Right lobe of liver (tissue), 6 donors: ENCODE measurements around the gene MAD2L1. TPM values are rescaled to one million over a fixed set of nuclear protein-coding genes. Genes with fewer than 3 reads are reported as not detected.

Experiments used
- ATAC-seq, 4 donors: fragments of 200-7000 bp; cut with Tn5 transposase; one replicate each; pipeline ENCODE4 v1.9.1; 2020; ENCODE audit warnings: mild to moderate bottlenecking in 4 of 4, moderate library complexity in 4 of 4
- DNase-seq, 3 donors: peaks; one replicate each; pipeline ENCODE4 v3.0.0-alpha.2; 2020
- H3K27ac ChIP-seq, 3 donors: fragments of 200-600 bp; one replicate each; pipeline ENCODE4 v1.8.0; 2022
- H3K27me3 ChIP-seq, 2 donors: fragments of 200-600 bp; one replicate each; pipeline ENCODE4 v1.8.0; 2022
- H3K36me3 ChIP-seq, 4 donors: fragments of 200-600 bp; sonication (generic) in 1 of 4; one replicate each; pipeline versions ENCODE4 v1.5.1 to v1.8.0; 2017 to 2022; ENCODE audit warnings: control low read depth in 1 of 4
- H3K4me1 ChIP-seq, 4 donors: fragments of 200-600 bp; sonication (generic) in 1 of 4; one replicate each; pipeline versions ENCODE4 v1.5.1 to v1.8.0; 2017 to 2022; ENCODE audit warnings: control low read depth in 1 of 4
- H3K4me3 ChIP-seq, 3 donors: fragments of 200-600 bp; one replicate each; pipeline ENCODE4 v1.8.0; 2022
- H3K9me3 ChIP-seq, 4 donors: fragments of 200-600 bp; sonication (generic) in 1 of 4; one replicate each; pipeline versions ENCODE4 v1.5.1 to v1.8.0; 2017 to 2022; ENCODE audit warnings: control low read depth in 1 of 4
- POLR2A ChIP-seq: fragments of 450-650 bp; IDR thresholded peaks from one replicate; pipeline ENCODE4 v1.6.1; 2017; ENCODE audit warnings: antibody characterized with exemption, mild to moderate bottlenecking
- WGBS: methylation state at CpG from one replicate; pipeline ENCODE4 v1.1.6; 2018; ENCODE audit warnings: low coverage, low lambda C conversion rate; ENCODE audit not compliant: insufficient coverage; ENCODE audit errors: missing lambda C conversion rate; 5-methylcytosine and 5-hydroxymethylcytosine counted together
- intact Hi-C, 2 donors: fragments of 100-400 bp; cut with DNase I; formaldehyde crosslinking; loops; one replicate each; pipeline versions ENCODE4 v1.11.2 to v1.14.1; 2022
- total RNA-seq, 6 experiments: library from RNA; depleted of rRNA in 2 of 6; stranded (reverse); fragments of >200 nt in 2 of 6; fragmentation: NEBNext Ultra II Directional in 3 of 6; extraction: Animal tissue kit (Norgen Biotek cat#: 25700) in 3 of 6; gene quantifications; one replicate each; pipeline versions ENCODE4 v1.1.0 to v1.2.4, GENCODE V29; 2016 to 2023
- TF ChIP-seq, protein P1 (sequence below), 4 donors: fragments of 200-600 bp in 3 of 4; fragments of 450-650 bp in 1 of 4; IDR thresholded peaks; one replicate each; pipeline versions ENCODE4 v1.5.1 to v1.8.0; 2016 to 2022; ENCODE audit warnings: antibody characterized with exemption in 4 of 4, mild to moderate bottlenecking in 2 of 4
- donor health status: DM: no; HTN: yes; CAD: no.
- donor health status: DM: no; HTN: no; CAD: no.
- donor health status: DM: no; HTN: no; CAD: no.
- donor health status: DM: no; HTN: yes; CAD: no.
- donor health status: DM: no; HTN: yes; CAD: no.

MAD2L1 gene
- total RNA-seq, 6 experiments from 2014 or later, result 0.86 to 1.5 (median 1.1) TPM

DNA sequence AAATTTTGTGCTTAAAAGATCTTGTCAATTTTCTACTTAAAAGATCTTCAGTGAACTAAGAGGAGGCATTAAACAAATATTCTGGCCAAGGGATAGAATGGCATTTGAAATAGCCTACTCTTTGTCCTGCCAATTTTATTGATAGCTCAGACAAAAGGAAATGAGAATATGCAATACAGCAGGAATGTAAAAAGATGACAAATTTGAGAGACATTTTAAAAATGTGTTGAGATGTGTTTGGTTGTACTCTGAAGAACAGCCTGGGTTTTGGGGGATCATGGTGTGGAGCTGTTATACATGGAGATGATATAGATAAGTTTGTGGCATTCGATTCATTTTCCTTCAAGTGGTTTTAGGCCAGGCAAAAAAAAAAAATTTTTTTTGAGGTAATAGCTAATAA is 11.6 kb upstream of the MAD2L1 start:
- H3K27ac ChIP-seq, result no peak overlapping the region
- no peaks in the 10 kb centered on the region for H3K36me3 ChIP-seq
- H3K4me3 ChIP-seq, result no peak overlapping the region
- no peaks in the 10 kb centered on the region for H3K9me3 ChIP-seq
- no peaks in the 10 kb centered on the region for H3K27me3 ChIP-seq
- intact Hi-C loops, result no loop called here
- H3K4me1 ChIP-seq, result no peaks in the 10 kb centered on the region
- DNase-seq, result no peak
- WGBS, result 100% methylated on average over 1 of the region's 1 CpG
- no peak for TF ChIP-seq POLR2A
- TF ChIP-seq, protein P1, sequence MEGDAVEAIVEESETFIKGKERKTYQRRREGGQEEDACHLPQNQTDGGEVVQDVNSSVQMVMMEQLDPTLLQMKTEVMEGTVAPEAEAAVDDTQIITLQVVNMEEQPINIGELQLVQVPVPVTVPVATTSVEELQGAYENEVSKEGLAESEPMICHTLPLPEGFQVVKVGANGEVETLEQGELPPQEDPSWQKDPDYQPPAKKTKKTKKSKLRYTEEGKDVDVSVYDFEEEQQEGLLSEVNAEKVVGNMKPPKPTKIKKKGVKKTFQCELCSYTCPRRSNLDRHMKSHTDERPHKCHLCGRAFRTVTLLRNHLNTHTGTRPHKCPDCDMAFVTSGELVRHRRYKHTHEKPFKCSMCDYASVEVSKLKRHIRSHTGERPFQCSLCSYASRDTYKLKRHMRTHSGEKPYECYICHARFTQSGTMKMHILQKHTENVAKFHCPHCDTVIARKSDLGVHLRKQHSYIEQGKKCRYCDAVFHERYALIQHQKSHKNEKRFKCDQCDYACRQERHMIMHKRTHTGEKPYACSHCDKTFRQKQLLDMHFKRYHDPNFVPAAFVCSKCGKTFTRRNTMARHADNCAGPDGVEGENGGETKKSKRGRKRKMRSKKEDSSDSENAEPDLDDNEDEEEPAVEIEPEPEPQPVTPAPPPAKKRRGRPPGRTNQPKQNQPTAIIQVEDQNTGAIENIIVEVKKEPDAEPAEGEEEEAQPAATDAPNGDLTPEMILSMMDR (IDR thresholded peaks at IDR 0.05), result no peak
- ATAC-seq, result no peak

DNA sequence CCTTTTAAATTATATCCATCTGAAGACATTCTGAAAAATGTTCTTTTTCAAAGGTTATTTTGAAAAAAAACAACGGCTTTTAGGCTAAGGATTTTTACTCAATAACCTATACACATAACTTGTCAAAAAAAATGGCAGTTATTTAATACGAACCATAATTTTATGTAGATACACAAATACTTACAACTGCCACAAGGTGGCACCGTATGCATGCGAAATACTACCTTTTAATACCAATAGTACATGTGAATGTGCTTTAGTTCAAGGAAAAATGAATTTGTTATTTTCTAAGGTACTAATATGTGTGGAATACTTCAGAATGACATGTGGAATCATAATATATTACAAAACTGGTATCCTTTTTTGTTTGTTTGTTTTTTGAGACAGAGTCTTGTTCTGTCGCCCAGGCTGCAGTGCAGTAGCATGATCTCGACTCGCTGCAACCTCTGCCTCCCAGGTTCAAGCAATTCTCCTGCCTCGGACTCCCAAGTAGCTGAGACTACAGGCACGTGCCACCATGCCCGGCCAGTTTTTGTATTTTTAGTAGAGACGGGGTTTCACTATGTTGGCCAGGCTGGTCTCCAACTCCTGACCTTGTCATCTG is 4.6 kb upstream of the MAD2L1 start:
- no peak for TF ChIP-seq POLR2A
- TF ChIP-seq, protein P1 (IDR thresholded peaks at IDR 0.05), result peak; percentile 47 to 70 (median 65)
- ATAC-seq (no peak), DNase-seq (no peak)
- Histone ChIP-seq H3K9me3 (no peaks in the 10 kb centered on the region), H3K4me1 (peaks cover 0 to 7% (median 1%) of the 10 kb centered on the region in 4 donors), H3K27ac (no peak overlapping the region), H3K36me3 (no peaks in the 10 kb centered on the region), H3K27me3 (no peaks in the 10 kb centered on the region), H3K4me3 (no peak overlapping the region)
- 41% methylated on average over 9 of the region's 11 CpGs for WGBS
- intact Hi-C loops, result no loop called here

DNA sequence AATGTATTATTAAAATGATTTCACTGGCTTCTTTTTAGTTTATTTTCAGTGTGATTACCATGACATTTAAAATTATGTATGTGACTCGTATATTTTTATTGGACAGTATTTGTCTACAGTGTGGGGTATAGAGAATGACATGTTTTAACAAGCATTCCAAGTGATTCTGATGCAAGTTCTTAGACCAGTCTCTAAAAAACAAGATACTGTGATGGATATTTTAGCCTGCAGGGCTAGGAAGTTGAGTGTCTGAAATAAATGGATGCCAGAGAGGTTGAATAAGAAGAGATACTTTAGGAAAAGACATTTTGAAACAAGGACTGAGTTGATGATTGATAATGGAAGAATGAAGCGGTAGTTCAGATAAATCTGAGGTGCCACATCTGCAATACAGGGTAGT is 3.5 kb upstream of the MAD2L1 start:
- Histone ChIP-seq H3K9me3 (no peaks in the 10 kb centered on the region), H3K36me3 (no peaks in the 10 kb centered on the region), H3K4me3 (no peak overlapping the region), H3K27me3 (no peaks in the 10 kb centered on the region), H3K27ac (no peak overlapping the region), H3K4me1 (peaks cover 0 to 13% (median 4%) of the 10 kb centered on the region in 4 donors)
- intact Hi-C loops, result no loop called here
- ATAC-seq, result no peak
- DNase-seq, result no peak
- 63% methylated on average over 2 of the region's 2 CpGs for WGBS
- TF ChIP-seq POLR2A, result no peak
- TF ChIP-seq, protein P1 (IDR thresholded peaks at IDR 0.05), result no peak

DNA sequence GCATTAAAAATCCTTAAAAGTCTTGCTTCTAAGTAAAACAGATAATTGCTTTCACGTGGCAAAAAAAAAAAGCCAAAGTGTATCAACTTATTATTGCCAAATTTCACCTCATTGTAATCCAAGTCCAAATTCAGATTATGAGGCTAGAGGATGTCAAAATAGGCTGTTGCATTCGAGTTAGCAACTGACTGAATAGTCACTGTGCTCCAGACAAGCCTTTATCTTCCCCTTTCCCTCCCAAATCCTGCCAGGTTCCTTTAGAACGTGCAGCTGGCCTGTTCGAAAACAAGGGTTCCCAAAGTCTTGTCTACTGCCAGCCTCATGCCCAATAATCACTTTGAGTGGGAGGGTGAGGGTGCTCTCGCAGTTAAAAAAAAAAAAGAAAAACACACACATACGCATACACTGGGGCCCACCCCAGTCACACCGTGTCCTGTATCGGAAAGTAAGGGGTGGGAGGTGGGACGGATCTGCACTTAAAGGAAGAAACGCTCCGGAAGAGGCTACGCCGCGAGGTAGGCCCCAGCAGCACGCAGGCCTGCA is 603 bp downstream of the MAD2L1 start:
- Histone ChIP-seq H3K4me1 (peaks cover 0 to 13% (median 4%) of the 10 kb centered on the region in 4 donors), H3K27me3 (no peaks in the 10 kb centered on the region), H3K9me3 (no peaks in the 10 kb centered on the region), H3K36me3 (no peaks in the 10 kb centered on the region), H3K4me3 (peak overlapping the region; percentile 59 to 61 (median 60)), H3K27ac (no peak overlapping the region)
- TF ChIP-seq, protein P1 (IDR thresholded peaks at IDR 0.05), result no peak
- TF ChIP-seq POLR2A, result no peak
- 4% methylated on average over 6 of the region's 15 CpGs for WGBS
- intact Hi-C loops, result no loop called here
- DNase-seq, result no peak
- no peak for ATAC-seq
